Osteoblast (primary cell): ENCODE results near the gene CD9. TPM values are rescaled to one million over a fixed set of nuclear protein-coding genes. Genes with fewer than 3 reads are reported as not detected.

Source experiments
- DNase-seq: peaks from one replicate; pipeline ENCODE4 v3.0.0; 2011; ENCODE audit warnings: low spot score, mixed read lengths; ENCODE audit not compliant: insufficient read length; ENCODE audit errors: missing footprints
- H2AFZ ChIP-seq: 2 replicates; pipeline ENCODE4 v1.6.0; 2011; ENCODE audit warnings: mild to moderate bottlenecking, low read length
- H3K27ac ChIP-seq: 2 replicates; pipeline ENCODE4 v1.5.1; 2011; ENCODE audit warnings: mild to moderate bottlenecking, low read depth, low read length, moderate library complexity
- H3K27me3 ChIP-seq: 2 replicates; pipeline ENCODE4 v1.6.0; 2012; ENCODE audit warnings: mild to moderate bottlenecking, control low read depth, inconsistent platforms, low read length, moderate library complexity; ENCODE audit not compliant: insufficient read depth
- H3K36me3 ChIP-seq: 2 replicates; pipeline ENCODE4 v1.5.1; 2011; ENCODE audit warnings: mild to moderate bottlenecking, low read length, control low read depth, moderate library complexity; ENCODE audit not compliant: insufficient read depth
- H3K4me1 ChIP-seq: 2 replicates; pipeline ENCODE4 v1.5.1; 2011; ENCODE audit warnings: mild to moderate bottlenecking, low read length, control low read depth, moderate library complexity; ENCODE audit not compliant: insufficient read depth
- H3K4me2 ChIP-seq: 2 replicates; pipeline ENCODE4 v1.6.0; 2011; ENCODE audit warnings: mild to moderate bottlenecking, low read length; ENCODE audit not compliant: insufficient read depth
- H3K4me3 ChIP-seq: fragments of 200-600 bp; sonication (generic); 3 replicates; pipeline ENCODE4 v1.5.1; 2012; ENCODE audit warnings: mild to moderate bottlenecking, low read length, inconsistent platforms; ENCODE audit not compliant: insufficient read depth
- H3K79me2 ChIP-seq: 2 replicates; pipeline ENCODE4 v1.6.0; 2012; ENCODE audit warnings: mild to moderate bottlenecking, low read length, control low read depth, inconsistent platforms; ENCODE audit not compliant: insufficient read depth
- H3K9me3 ChIP-seq: 2 replicates; pipeline ENCODE4 v1.5.1; 2011; ENCODE audit warnings: low read depth, low read length, control low read depth
- H4K20me1 ChIP-seq: 2 replicates; pipeline ENCODE4 v1.6.0; 2012; ENCODE audit warnings: mild to moderate bottlenecking, low read length, control low read depth; ENCODE audit not compliant: insufficient read depth
- total RNA-seq: library from RNA; depleted of rRNA; stranded (reverse); fragments of >200 nt; gene quantifications from 2 replicates; pipeline ENCODE4 v1.2.3, GENCODE V29; 2012
- TF ChIP-seq, protein P1 (sequence below): IDR thresholded peaks from 2 replicates; pipeline ENCODE4 v1.5.1; 2011; ENCODE audit warnings: mild to moderate bottlenecking, low read depth, low read length, moderate library complexity; ENCODE audit errors: extremely low read depth

The CD9 gene
- total RNA-seq, 1 donor = 34.4 TPM

DNA sequence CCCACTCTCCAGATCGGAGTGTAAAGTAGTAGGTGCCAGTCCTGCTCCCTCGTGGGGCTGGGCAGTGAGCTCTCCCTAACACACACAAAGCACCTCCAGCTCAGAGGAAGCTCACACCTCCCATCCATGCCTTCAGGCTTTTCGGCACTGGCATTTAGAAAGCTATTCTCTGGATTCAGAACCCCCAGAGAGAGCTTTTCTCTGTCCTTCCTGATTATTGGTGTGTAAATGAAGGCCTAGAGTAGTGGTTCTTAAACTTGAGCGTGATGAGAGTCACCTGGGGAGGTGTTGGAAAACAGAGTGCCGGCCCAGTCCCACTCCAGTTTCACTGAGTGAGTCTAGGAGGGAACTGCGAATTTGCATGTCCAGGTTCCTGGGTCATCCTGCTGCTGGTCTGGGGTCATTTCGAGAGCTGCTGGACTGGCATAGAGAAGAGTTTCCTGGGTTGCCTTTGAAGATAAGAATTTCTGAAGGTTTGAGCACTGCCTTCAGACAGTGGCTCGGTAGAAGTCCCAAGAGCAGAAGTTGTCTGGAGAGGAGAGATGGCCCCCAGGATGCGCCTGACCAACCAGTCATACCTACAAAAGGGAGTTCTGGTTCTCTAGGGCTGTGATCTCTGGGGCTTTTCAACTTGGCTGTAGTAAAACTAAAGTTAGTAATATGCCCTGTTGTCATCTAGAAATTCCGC lies 15.1 kb downstream of the CD9 start:
- no peak for DNase-seq
- Histone ChIP-seq H3K27ac (peak overlapping the region; percentile 96), H3K9me3 (no peaks in the 10 kb centered on the region), H3K79me2 (peaks cover 2% of the 10 kb centered on the region), H3K36me3 (no peaks in the 10 kb centered on the region), H4K20me1 (no peaks in the 10 kb centered on the region), H2AFZ (peak overlapping the region; percentile 70), H3K4me3 (peak overlapping the region; percentile 9), H3K4me2 (peak overlapping the region; percentile 59), H3K4me1 (peaks cover 34% of the 10 kb centered on the region), H3K27me3 (no peaks in the 10 kb centered on the region)
- TF ChIP-seq, protein P1, sequence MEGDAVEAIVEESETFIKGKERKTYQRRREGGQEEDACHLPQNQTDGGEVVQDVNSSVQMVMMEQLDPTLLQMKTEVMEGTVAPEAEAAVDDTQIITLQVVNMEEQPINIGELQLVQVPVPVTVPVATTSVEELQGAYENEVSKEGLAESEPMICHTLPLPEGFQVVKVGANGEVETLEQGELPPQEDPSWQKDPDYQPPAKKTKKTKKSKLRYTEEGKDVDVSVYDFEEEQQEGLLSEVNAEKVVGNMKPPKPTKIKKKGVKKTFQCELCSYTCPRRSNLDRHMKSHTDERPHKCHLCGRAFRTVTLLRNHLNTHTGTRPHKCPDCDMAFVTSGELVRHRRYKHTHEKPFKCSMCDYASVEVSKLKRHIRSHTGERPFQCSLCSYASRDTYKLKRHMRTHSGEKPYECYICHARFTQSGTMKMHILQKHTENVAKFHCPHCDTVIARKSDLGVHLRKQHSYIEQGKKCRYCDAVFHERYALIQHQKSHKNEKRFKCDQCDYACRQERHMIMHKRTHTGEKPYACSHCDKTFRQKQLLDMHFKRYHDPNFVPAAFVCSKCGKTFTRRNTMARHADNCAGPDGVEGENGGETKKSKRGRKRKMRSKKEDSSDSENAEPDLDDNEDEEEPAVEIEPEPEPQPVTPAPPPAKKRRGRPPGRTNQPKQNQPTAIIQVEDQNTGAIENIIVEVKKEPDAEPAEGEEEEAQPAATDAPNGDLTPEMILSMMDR = no peak

DNA sequence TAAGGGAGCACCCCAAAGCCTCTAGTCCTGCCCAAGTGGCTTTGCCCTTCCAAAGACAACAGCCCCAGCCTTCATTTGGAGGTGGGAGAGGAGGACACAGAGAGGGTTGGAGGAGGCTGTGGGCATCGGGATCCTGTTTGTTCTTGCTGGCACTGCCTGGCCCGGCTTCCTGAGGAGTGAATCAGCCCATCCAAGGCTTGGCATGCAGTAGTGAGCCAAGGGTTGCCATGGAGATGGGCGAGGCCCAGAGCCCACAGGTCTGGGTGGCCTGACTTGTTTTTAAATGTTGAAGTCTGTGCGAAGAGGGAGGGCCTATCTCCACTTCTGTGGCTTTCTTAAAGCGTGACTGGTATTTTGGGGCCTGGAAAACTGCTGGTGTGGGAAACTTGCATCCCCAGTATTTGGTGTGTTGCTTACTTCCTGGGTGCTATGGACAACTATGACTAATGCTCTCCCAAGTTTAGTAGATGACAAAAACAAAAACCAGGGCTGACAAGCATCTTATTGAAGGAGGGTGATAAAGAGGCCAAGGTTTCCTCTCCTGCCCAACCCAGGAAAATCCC lies 15.8 kb downstream of the CD9 start:
- Histone ChIP-seq H3K4me3 (peak overlapping the region; percentile 29), H3K27me3 (no peaks in the 10 kb centered on the region), H3K79me2 (peaks cover 2% of the 10 kb centered on the region), H3K4me1 (peaks cover 34% of the 10 kb centered on the region), H3K4me2 (peak overlapping the region; percentile 59), H3K36me3 (no peaks in the 10 kb centered on the region), H2AFZ (peak overlapping the region; percentile 70), H3K9me3 (no peaks in the 10 kb centered on the region), H3K27ac (peak overlapping the region; percentile 96), H4K20me1 (no peaks in the 10 kb centered on the region)
- DNase-seq = peak; percentile 97
- TF ChIP-seq, protein P1 = no peak

DNA sequence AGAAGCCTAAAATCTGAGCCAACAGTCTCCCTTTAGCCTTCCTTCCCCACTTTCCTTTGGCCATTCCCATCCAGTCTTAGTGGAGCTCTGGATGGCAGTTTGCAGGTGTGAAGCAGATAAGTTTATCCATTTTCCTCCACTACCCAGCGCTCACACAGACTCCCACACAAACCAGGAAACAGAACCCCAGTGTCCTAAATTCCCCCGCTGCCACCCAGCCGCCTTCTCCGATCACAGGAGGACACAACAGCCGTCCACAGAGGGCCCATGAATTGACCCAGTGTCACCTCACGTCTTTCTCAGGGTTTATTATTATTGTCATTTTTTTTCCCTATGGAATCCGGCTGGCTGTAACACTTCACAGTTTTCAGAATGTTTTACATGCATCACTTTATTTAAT lies 16.4 kb downstream of the CD9 start:
- H3K36me3 ChIP-seq = no peaks in the 10 kb centered on the region
- TF ChIP-seq, protein P1 = no peak
- H3K4me2 ChIP-seq = peak overlapping the region; percentile 59
- peak overlapping the region; percentile 96 for H3K27ac ChIP-seq
- no peaks in the 10 kb centered on the region for H4K20me1 ChIP-seq
- no peak for DNase-seq
- H2AFZ ChIP-seq = peak overlapping the region; percentile 4
- H3K9me3 ChIP-seq = no peaks in the 10 kb centered on the region
- peaks cover 33% of the 10 kb centered on the region for H3K4me1 ChIP-seq
- H3K4me3 ChIP-seq = peak overlapping the region; percentile 29
- H3K27me3 ChIP-seq = no peaks in the 10 kb centered on the region
- peaks cover 2% of the 10 kb centered on the region for H3K79me2 ChIP-seq

DNA sequence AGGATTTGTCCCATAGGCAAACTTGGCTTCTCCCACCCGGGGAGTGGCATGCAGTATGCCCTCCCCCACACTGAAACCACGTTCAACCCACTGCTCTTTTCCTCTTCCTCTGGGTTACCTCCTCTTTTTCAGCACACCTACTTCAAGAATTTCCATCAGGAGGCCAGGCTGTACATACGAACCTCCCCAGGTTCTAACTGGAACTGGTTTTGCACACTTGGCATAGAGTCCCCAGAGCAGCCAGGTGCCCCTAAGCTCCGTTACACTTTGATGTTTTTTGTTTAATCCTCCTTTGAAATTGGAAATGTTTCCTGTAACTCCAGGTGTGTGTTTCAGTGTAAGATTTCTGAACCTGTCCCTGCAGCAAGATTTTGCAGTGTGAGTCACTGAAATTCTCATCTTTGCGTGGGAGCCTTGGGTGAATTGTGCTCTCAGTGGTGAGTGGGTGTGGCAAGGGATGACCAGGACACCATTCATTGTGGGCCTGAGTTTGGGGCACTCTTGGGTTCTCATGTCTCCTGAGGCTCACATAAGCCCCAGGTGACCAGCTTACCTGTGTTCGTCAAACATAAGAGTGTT lies 18.2 kb downstream of the CD9 start:
- no peak overlapping the region for H2AFZ ChIP-seq
- no peak overlapping the region for H3K4me2 ChIP-seq
- peaks cover 30% of the 10 kb centered on the region for H3K4me1 ChIP-seq
- TF ChIP-seq, protein P1 = no peak
- H3K79me2 ChIP-seq = peaks cover 2% of the 10 kb centered on the region
- no peaks in the 10 kb centered on the region for H4K20me1 ChIP-seq
- no peak overlapping the region for H3K27ac ChIP-seq
- no peaks in the 10 kb centered on the region for H3K9me3 ChIP-seq
- no peaks in the 10 kb centered on the region for H3K27me3 ChIP-seq
- DNase-seq = no peak
- H3K4me3 ChIP-seq = no peak overlapping the region
- no peaks in the 10 kb centered on the region for H3K36me3 ChIP-seq
